DMS53 (cell line): ENCODE measurements around the gene RIN3.

Source experiments
- DNase-seq: peaks from one replicate; lab custom pipeline; 2025; lab: John Stamatoyannopoulos, UW

The RIN3 gene

GRCh38 chr14:92687681-92688433 lies 174.3 kb downstream of the RIN3 start:
- DNase-seq, result peak; percentile 92

DNA sequence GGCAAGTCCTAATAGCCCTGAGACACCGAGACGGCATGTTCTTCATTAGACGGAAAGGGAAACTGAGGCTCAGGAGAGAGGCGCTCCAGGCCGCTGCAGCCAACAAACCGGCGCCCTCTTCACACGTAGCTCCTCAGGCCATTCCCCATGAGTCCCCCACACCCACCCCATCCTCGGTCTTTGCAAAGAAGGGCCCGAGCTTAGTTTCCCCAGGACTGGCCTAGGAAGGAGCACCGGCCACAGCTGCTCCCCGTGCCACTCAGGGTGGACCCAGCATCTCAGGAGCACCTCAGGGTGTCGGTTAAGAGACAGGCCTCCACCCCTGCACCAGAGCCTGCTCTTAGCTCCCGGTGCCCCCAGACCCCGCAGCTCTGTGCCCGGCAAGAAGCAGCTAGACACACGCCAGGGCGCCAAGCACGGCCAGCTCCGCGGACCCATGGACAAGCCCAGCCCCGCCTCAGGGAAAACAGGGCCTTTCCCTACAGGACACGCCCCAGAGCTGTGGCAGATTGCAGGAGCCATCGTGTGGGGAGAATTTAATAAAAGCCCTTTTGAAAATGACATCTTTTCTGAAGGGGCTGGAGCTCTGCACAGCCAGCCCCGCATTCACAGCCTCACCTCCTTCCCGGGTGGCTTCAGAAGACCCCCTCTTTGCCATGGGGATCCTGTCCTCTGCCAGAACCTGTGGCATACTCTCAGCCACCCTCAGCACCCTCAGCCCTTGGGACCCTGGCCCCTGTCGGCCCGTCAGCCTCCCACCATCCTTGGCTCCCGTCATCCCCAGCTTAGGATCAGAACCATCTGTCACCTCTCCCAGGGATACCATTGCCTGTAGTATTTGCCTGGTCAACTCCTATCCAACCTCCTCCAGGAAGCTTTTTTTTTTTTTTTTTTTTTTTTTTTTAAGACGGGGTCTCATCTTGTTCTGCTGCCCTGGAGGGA lies 175.1 kb downstream of the RIN3 start:
- peak; percentile 81 for DNase-seq

- peak; percentile 89 for DNase-seq
Observed at GRCh38 chr14:92690171-92691011, 176.8 kb downstream of the RIN3 start.

DNA sequence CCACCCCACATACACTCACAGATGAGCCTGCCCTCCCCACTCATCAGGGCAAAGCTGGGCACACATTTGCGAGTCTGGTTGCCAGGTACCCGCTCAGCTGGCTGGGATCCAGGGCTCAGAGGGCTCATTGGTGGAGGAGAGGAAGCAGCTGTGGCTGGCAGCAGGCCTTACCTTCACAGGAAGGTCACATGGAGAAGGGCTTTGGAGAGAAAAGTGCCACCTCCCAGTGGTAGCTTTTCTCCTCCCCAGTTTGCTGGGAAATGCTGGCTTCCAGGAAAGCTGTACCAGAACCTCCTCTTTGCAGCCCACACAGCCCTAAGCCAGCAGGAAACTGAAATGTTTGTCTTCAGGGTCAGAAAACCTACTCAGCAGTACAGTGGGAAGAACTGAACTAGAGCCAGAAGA lies 179.2 kb downstream of the RIN3 start:
- DNase-seq, result peak; percentile 96

GRCh38 chr14:92693998-92694795 lies 180.6 kb downstream of the RIN3 start:
- peak; percentile 97 for DNase-seq

DNA sequence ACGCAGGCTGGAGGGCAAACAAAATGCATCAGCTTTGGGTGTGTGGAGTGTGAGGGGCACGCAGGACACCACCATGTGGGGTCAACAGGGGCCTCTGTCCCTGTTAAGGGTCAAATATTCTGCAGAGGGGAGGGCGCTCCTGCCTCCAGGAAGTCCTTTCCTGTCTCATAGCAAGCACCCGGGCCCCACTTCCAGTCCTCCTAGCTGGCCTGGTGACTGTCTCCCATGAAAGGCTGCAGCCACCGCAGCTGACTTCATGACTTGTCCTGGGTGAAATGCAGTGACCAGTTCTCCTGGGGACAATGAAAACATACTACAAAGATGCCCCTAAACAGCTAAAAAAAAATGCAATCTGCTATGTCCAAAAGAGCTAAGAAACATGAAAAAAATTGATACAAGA lies 181.2 kb downstream of the RIN3 start:
- peak; percentile 7 for DNase-seq

DNA sequence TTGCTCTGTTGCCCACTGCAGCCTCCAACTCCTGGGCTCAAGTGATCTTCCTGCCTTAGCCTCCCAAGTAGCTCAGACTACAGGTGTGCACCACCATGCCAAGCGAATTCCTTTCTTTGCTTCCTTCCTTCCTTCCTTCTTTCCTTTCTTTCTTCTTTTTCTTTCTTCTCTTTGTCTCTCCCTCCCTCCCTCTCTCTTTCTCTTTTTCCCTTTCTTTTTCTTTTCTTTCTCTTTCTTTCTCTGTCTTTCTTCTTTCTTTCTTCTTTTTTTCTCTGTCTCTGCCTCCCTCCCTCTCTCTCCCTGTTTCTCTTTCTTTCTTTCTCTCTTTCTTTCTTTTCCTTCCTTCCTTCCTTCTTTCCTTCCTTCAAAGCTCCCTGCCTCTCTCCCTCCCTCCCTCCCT lies 182.0 kb downstream of the RIN3 start:
- no peak for DNase-seq

- no peak for DNase-seq
Observed at GRCh38 chr14:92696366-92696765, 182.8 kb downstream of the RIN3 start.

GRCh38 chr14:92698393-92698792 lies 184.8 kb downstream of the RIN3 start:
- DNase-seq, result no peak

DNA sequence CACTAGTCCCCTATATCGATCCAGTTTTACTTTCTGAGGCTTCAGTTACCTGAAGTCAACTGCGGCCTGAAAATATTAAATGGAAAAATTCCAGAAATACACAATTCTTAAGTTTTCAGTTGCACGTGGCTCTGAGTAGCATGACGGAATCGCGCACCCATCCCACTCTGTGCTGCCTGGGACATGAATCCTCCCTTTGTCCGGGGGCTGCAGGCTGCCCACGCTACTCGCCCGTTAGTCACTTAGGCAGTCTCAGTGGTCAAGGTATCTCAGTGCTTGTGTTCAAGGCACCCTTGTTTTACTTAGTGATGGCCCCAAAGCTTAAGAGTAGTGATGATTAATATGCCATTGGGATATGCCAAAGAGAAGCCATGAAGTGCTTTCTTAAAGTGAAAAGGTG lies 188.2 kb downstream of the RIN3 start:
- no peak for DNase-seq

DNA sequence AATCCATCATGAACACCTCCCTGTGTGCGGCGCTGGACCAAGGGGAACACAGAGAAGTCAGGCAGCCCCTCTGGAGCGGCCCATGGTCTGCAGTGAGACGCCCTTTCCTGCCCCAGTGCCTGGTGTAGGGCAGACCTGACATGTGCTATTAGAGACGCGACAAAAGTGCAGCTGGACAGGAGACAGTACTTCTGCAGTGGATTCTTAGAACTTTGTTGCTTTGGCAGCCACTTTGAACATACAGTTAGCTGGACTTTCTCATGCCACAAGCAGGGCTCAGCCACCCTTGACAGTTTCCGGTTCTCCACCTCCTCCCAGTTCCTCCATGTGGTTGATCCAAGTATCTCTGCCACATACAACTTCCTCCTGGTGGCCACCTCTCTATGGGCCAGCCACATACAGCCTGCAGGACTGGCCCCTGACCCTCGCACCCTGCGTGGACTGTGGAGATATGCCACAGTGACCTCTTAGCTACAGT lies 188.9 kb downstream of the RIN3 start:
- DNase-seq, result no peak

- no peak for DNase-seq
Observed at GRCh38 chr14:92703516-92703915, 189.9 kb downstream of the RIN3 start.

DNA sequence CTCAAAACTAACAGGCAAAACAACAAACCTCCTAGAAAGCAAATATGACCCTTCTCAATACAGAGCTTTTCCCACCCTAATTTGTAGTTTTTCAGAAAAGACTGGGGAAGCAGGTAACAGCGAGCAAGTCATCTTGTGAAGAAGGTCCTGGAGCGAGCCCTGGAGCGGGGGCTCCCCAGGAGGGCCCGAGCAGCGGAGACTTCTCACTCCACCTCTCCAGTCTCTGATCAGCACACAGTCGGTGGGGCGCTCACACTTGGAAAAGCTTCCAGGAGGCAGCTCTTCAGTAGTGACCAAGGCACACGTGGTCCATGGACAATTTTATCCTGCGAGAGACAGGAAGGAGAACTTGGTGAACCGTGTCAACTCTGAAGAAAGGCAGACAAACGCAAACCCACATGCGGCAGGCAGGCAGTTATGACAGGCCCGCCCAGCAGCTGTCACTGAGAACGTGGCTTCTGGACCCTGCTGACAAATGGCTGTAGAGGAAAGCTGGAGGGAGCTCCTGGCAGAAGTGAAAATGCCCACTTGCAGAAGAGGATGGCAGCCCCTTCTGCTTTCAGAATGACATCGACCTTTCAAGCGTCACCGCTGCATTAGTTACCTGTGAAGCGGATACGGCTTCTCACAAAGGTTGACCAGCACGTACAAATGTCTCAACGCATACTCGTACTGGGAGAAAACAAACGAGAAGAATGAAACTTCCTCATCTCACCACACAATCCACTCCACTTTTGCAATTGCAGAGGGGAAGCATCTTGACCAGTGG lies 190.6 kb downstream of the RIN3 start:
- DNase-seq, result no peak

DNA sequence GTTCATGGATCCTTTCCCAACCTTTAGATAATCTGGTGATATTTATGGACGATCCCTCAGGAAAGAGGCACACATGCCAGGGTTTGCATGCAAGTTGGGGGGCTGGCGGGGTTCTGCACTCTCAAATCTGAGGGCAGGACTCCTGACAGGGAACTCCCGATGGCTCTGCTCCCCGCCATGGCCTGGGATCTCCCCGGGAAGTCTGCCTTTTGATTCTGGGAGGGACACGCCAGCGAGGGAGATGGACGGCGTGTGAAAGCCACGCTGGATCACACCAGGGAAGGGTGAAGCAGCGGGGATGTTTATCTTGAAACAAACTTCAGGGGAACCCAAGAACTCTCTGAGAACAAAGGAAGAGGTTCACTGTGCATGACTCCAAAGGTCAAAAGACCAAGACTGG lies 191.2 kb downstream of the RIN3 start:
- no peak for DNase-seq

GRCh38 chr14:92706386-92706785 lies 192.8 kb downstream of the RIN3 start:
- DNase-seq, result no peak

DNA sequence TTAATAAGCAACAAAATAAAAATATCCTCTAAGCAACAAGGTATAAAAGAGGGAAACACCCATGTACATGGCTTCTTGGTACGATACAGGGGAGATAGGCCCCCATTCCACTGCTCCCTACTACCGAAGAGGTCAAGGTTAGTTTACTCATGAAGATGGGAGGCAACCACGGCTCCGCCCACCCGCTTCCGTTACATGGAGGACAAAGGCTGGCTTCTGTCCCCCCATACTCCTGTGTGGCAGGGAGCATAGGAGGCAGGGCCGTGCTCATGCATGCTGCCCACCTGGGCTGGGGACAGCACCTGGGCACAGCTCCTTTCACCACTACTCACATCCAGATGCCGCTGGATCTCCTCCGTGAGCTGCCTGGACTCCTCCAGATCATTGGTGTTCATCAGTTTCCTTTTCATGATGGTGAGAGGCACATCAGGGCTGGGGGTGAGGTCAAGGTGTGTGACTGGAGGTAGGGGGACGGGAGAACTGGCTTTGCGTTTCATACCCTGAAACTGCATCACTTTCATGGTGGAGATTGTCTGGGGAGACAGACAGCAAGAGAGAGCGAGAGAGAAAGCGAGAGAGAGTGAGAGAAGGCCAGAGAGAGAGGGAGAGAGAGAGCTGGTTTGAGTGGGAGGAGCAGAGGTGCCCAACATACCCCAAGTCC lies 195.9 kb downstream of the RIN3 start:
- no peak for DNase-seq

DNA sequence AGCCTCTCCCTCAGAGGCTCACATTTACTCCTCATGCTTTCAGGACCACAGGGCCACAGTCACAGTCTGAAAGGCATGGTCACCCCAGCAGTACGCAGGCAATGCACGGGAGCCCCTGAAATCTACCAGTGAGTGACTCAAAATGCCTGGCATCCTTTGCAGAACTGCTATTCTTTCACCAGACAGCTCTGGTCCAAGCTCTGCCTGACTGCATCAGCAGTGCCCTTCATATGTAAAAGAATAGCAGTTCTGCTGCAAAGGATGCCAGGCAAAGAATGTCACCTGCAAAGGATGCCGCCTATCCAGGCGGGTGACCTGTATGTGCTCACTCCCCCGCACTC lies 196.4 kb downstream of the RIN3 start:
- no peak for DNase-seq

- DNase-seq, result no peak
Observed at GRCh38 chr14:92711976-92712653, 198.5 kb downstream of the RIN3 start.

- no peak for DNase-seq
Observed at GRCh38 chr14:92712654-92713051, 199.1 kb downstream of the RIN3 start.
